Cardiac fibroblast (primary cell): ENCODE data around the gene TSC1.

Experiments used
- DNase-seq, 2 donors: peaks; one replicate each; pipeline versions ENCODE4 v3.0.0 to v3.0.0-alpha.2; 2010; ENCODE audit warnings: low read depth in 2 of 2
- H3K4me3 ChIP-seq, 2 donors: replicated peaks in 1 of 2; 1 replicate in 1 of 2; 2 replicates in 1 of 2; pipeline ENCODE4 v1.5.1; 2011; ENCODE audit warnings: low read depth in 2 of 2, low read length in 2 of 2, mild to moderate bottlenecking in 2 of 2, moderate library complexity in 1 of 2
- CTCF ChIP-seq: IDR thresholded peaks from one replicate; pipeline ENCODE4 v1.5.1; 2011; ENCODE audit warnings: low read depth, mild to moderate bottlenecking, low read length, inconsistent platforms

The TSC1 gene

GRCh38 chr9:132894346-132894745 is 50.1 kb downstream of the TSC1 start:
- H3K4me3 ChIP-seq = no peak overlapping the region
- no peak for DNase-seq
- no peak for TF ChIP-seq CTCF

GRCh38 chr9:132892400-132892799 is 52.0 kb downstream of the TSC1 start:
- no peak for TF ChIP-seq CTCF
- H3K4me3 ChIP-seq = no peak overlapping the region
- no peak for DNase-seq

- no peak for DNase-seq
- TF ChIP-seq CTCF = no peak
- no peak overlapping the region for H3K4me3 ChIP-seq
These were observed 56.3 kb downstream of the TSC1 start for GRCh38 chr9:132888151-132888550.

GRCh38 chr9:132887181-132888120 is 57.0 kb downstream of the TSC1 start:
- no peak for TF ChIP-seq CTCF
- DNase-seq = no peak
- H3K4me3 ChIP-seq = no peak overlapping the region

- DNase-seq = no peak
- no peak for TF ChIP-seq CTCF
- H3K4me3 ChIP-seq = no peak overlapping the region
These were observed 58.1 kb downstream of the TSC1 start for GRCh38 chr9:132886334-132886725.

- no peak overlapping the region for H3K4me3 ChIP-seq
- TF ChIP-seq CTCF = no peak
- no peak for DNase-seq
These were observed 58.6 kb downstream of the TSC1 start for GRCh38 chr9:132885720-132886333.
